OCI-LY7 (cell line): ENCODE measurements around the gene ZNF593. TPM values are rescaled to one million over a fixed set of nuclear protein-coding genes. Genes with fewer than 3 reads are reported as not detected.
A peak's percentile ranks its signal among the peaks of the same experiment; 100 is the strongest.

ENCODE experiments used
- BruUV-seq: library from RNA; stranded (reverse); fragments of 400-500 nt; replicated peaks from 2 replicates; lab custom pipeline; 2021; lab: Mats Ljungman, UMichigan
- CTCF ChIA-PET: fragments of 300-600 bp; sonication (Branson Sonifier 250); formaldehyde crosslinking; loops from one replicate; lab custom pipeline; 2022; ENCODE audit warnings: antibody characterized with exemption; ENCODE audit not compliant: unreplicated experiment; lab: Charles Lee
- POLR2A ChIA-PET: fragments of 300-600 bp; sonication (Branson Sonifier 250); formaldehyde crosslinking; loops from one replicate; lab custom pipeline; 2022; ENCODE audit warnings: antibody characterized with exemption; lab: Charles Lee
- DNase-seq: peaks from one replicate; pipeline ENCODE4 v3.0.0-alpha.2; 2015; ENCODE audit warnings: low spot score
- H2AFZ ChIP-seq: fragments of 200-600 bp; sonication (generic), shearing (Covaris generic); 2 replicates; pipeline ENCODE4 v1.6.1; 2014; ENCODE audit warnings: mild to moderate bottlenecking, antibody characterized with exemption, low read length, moderate library complexity
- H3K27ac ChIP-seq: fragments of 200-600 bp; sonication (generic); 2 replicates; pipeline ENCODE4 v1.5.1; 2014; ENCODE audit warnings: mixed run types, low read depth, mild to moderate bottlenecking, moderate library complexity, low read length, inconsistent platforms; ENCODE audit not compliant: poor library complexity, severe bottlenecking
- H3K36me3 ChIP-seq: fragments of 200-600 bp; sonication (generic); 2 replicates; pipeline ENCODE4 v1.6.1; 2014; ENCODE audit warnings: mild to moderate bottlenecking, antibody characterized with exemption, low read length, moderate library complexity, mixed read lengths; ENCODE audit not compliant: insufficient read depth
- H3K4me1 ChIP-seq: fragments of 200-600 bp; sonication (generic); 2 replicates; pipeline ENCODE4 v1.5.1; 2014; ENCODE audit warnings: mild to moderate bottlenecking, low read length; ENCODE audit not compliant: insufficient read depth, poor library complexity, severe bottlenecking
- H3K4me2 ChIP-seq: fragments of 200-600 bp; sonication (generic); 2 replicates; pipeline ENCODE4 v1.6.1; 2014; ENCODE audit warnings: mild to moderate bottlenecking, low read length
- H3K4me3 ChIP-seq: fragments of 200-600 bp; sonication (generic); 2 replicates; pipeline ENCODE4 v1.5.1; 2014; ENCODE audit warnings: mild to moderate bottlenecking, low read depth, low read length; ENCODE audit not compliant: poor library complexity, severe bottlenecking
- H3K79me2 ChIP-seq: fragments of 200-600 bp; sonication (generic); 2 replicates; pipeline ENCODE4 v1.6.1; 2016; ENCODE audit warnings: low read depth, mild to moderate bottlenecking, low read length, moderate library complexity, mixed read lengths; ENCODE audit not compliant: insufficient read depth
- H3K9me2 ChIP-seq: fragments of 200-600 bp; sonication (generic); 2 replicates; pipeline ENCODE4 v1.6.1; 2016; ENCODE audit warnings: mild to moderate bottlenecking, low read length, mixed read lengths; ENCODE audit not compliant: insufficient read depth
- H3K9me3 ChIP-seq: fragments of 200-600 bp; sonication (generic); 2 replicates; pipeline ENCODE4 v1.6.1; 2014; ENCODE audit warnings: mild to moderate bottlenecking, mixed run types, low read length, mixed read lengths
- H4K20me1 ChIP-seq: fragments of 200-600 bp; sonication (generic); 2 replicates; pipeline ENCODE4 v1.6.1; 2014; ENCODE audit warnings: mild to moderate bottlenecking, antibody characterized with exemption, low read length, moderate library complexity, mixed read lengths; ENCODE audit not compliant: insufficient read depth
- EZH2phosphoT487 ChIP-seq: fragments of 200-600 bp; sonication (generic); IDR thresholded peaks from 2 replicates; pipeline ENCODE4 v1.6.1; 2018; ENCODE audit warnings: low read depth, borderline replicate concordance, mild to moderate bottlenecking, mixed run types, antibody characterized with exemption, low read length, moderate library complexity, mixed read lengths
- intact Hi-C: fragments of 100-400 bp; cut with micrococcal nuclease; formaldehyde crosslinking; loops from one replicate; pipeline ENCODE4 v1.10.0; 2022; ENCODE audit not compliant: unreplicated experiment
- total RNA-seq, 2 experiments: library from RNA; depleted of rRNA in 1 of 2; stranded (reverse); fragments of >200 nt in 1 of 2; shearing (Covaris generic) in 1 of 2; gene quantifications; 2 replicates each; pipeline ENCODE4 v1.2.3, GENCODE V29; 2014 to 2022
- TF ChIP-seq, protein P1 (sequence below): fragments of 200-600 bp; sonication (generic); conservative IDR thresholded peaks from 2 replicates; pipeline ENCODE4 v1.5.1; 2014; ENCODE audit warnings: mild to moderate bottlenecking, antibody characterized with exemption, low read length, moderate library complexity, mixed read lengths

ZNF593 gene
- total RNA-seq, 2 experiments from 2014 or later: 42.8 to 63.6 TPM

DNA sequence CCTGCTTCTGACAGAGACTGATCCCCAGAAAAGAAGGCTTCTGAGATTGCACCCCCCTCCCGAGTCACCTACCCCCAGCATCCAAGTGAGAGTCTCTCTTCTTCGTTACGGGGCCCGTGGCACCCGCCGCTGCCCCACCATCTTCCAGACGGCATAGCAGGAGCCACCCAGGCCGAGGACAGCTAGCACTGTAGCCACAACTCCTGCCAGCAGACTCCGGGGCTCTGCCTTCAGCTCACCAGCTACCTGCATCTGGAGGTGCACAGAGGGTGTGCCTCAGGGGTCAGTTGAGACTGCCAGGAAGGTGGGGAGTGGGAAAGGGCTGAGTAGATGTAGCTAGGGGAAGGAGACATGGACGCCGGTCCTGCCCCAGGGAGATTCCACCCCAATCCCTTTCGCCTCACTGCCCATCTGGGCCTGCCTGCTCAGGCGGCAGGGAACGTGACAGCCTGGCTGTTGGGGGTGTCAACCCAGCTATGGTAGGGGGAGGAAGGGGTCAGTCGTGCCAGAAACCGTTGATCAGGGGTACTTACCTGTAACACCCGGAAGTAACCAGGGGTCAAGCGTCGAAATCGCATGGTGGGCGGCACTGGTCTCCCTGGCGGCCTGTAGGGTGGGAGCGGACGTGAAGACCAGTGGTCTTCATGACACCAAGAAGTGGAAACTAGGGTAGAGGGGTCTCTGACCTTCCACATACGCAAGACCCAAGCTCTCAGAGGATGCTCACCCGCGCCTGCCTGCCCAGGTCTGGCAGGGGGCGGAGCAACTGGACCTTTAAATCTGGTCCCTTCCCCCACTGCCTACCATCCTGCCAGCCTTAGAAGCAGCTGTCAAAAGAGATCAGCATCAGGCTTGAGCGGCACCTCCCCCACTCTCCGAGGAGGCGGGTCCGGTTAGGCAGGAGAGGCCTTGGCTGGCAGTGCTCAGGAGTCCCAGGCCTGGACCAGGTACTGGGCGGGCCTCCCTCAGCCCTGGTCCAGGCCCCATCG, 1.7 kb downstream of the ZNF593 start, which contains the start of gene ZNF593OS:
Gene ZNF593OS (minus strand): TSS at position 749 of the 989 bp plus-strand sequence. CDS start 171 bp downstream, at position 578.
- Histone ChIP-seq H3K27ac (no peak within 1 kb of the TSS), H3K4me3 (peak within 1 kb of the TSS; percentile 81)
- intact Hi-C loops: no loop called here

DNA sequence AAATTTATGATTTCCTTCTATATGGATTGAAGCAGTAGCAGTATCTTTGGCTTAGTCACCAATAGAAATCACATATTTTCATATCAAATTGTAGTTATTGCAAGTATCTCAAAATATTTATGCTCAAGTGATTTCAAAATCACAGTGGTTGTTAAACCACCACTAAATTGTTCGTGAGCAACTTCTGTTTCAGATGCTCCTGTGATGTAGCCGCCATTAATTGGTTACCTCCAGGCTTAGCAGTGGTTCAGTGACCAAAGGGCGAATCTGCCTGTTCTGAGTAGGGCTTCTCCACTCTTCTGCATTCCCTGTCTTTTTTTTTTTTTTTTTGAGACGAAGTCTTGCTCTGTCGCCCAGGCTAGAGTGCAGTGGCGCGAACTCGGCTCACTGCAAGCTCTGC, 5.6 kb downstream of the ZNF593 start:
- CTCF ChIA-PET: no interaction called here
- Histone ChIP-seq H3K9me3 (no peaks in the 10 kb centered on the region), H3K4me3 (no peak overlapping the region), H2AFZ (no peak overlapping the region), H3K27ac (no peak overlapping the region), H3K36me3 (peaks cover 22% of the 10 kb centered on the region), H3K4me2 (no peak overlapping the region), H4K20me1 (no peaks in the 10 kb centered on the region), H3K79me2 (peaks cover 9% of the 10 kb centered on the region), H3K4me1 (peaks cover 15% of the 10 kb centered on the region), H3K9me2 (no peaks in the 10 kb centered on the region)
- POLR2A ChIA-PET: no interaction called here
- no peak for TF ChIP-seq EZH2phosphoT487
- TF ChIP-seq, protein P1, sequence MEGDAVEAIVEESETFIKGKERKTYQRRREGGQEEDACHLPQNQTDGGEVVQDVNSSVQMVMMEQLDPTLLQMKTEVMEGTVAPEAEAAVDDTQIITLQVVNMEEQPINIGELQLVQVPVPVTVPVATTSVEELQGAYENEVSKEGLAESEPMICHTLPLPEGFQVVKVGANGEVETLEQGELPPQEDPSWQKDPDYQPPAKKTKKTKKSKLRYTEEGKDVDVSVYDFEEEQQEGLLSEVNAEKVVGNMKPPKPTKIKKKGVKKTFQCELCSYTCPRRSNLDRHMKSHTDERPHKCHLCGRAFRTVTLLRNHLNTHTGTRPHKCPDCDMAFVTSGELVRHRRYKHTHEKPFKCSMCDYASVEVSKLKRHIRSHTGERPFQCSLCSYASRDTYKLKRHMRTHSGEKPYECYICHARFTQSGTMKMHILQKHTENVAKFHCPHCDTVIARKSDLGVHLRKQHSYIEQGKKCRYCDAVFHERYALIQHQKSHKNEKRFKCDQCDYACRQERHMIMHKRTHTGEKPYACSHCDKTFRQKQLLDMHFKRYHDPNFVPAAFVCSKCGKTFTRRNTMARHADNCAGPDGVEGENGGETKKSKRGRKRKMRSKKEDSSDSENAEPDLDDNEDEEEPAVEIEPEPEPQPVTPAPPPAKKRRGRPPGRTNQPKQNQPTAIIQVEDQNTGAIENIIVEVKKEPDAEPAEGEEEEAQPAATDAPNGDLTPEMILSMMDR: no peak
- BruUV-seq: no TSS peak
- intact Hi-C loops: no loop called here
- DNase-seq: no peak

More for the DNA sequence above, 1.7 kb downstream of the ZNF593 start, which contains the start of gene ZNF593OS:
- Histone ChIP-seq H4K20me1 (no peaks in the 10 kb centered on the region), H3K9me2 (no peaks in the 10 kb centered on the region), H3K4me2 (peak within 1 kb of the TSS; percentile 87), H3K9me3 (no peaks in the 10 kb centered on the region), H3K4me1 (peaks cover 9% of the 10 kb centered on the region), H2AFZ (no peak within 1 kb of the TSS), H3K36me3 (peaks cover 22% of the 10 kb centered on the region), H3K79me2 (peaks cover 14% of the 10 kb centered on the region)
- POLR2A ChIA-PET: no interaction called here
- no TSS peak for BruUV-seq
- CTCF ChIA-PET: no interaction called here
- TF ChIP-seq, protein P1: no peak
- TF ChIP-seq EZH2phosphoT487: no peak
- no peak for DNase-seq
